Lower leg skin (tissue), 3 donors: ENCODE data around the gene OR52K1.
"Not testable (repeated sequence)": the region's sequence is repeated elsewhere in the genome, so short reads cannot be mapped to it uniquely, and the experiment has no call there.

Experiments
- CTCF ChIP-seq, 3 donors: fragments of 450-650 bp; IDR thresholded peaks; one replicate each; pipeline ENCODE4 v1.5.1; 2016; ENCODE audit warnings: antibody characterized with exemption in 3 of 3, mild to moderate bottlenecking in 3 of 3, moderate library complexity in 2 of 3
- POLR2A ChIP-seq, 2 donors: fragments of 450-650 bp; IDR thresholded peaks; one replicate each; pipeline ENCODE4 v1.6.1; 2016 to 2017; ENCODE audit warnings: antibody characterized with exemption in 2 of 2, mild to moderate bottlenecking in 1 of 2, moderate library complexity in 1 of 2

GRCh38 chr11:4491405-4491804 is 9.0 kb downstream of the OR52K1 start:
- TF ChIP-seq POLR2A, CTCF (IDR thresholded peaks at IDR 0.05): not testable (repeated sequence)
